SKM-1 treated with dmso at 0.1 percent for 144 hours (cell line): ENCODE measurements around the gene ALAS2.
A peak's percentile ranks its signal among the peaks of the same experiment; 100 is the strongest.
"Not testable (repeated sequence)": the region's sequence is repeated elsewhere in the genome, so short reads cannot be mapped to it uniquely, and the experiment has no call there.

Experiments
- DNase-seq: peaks from one replicate; lab custom pipeline; 2025; ENCODE audit not compliant: unreplicated experiment; lab: John Stamatoyannopoulos, UW

The ALAS2 gene

DNA sequence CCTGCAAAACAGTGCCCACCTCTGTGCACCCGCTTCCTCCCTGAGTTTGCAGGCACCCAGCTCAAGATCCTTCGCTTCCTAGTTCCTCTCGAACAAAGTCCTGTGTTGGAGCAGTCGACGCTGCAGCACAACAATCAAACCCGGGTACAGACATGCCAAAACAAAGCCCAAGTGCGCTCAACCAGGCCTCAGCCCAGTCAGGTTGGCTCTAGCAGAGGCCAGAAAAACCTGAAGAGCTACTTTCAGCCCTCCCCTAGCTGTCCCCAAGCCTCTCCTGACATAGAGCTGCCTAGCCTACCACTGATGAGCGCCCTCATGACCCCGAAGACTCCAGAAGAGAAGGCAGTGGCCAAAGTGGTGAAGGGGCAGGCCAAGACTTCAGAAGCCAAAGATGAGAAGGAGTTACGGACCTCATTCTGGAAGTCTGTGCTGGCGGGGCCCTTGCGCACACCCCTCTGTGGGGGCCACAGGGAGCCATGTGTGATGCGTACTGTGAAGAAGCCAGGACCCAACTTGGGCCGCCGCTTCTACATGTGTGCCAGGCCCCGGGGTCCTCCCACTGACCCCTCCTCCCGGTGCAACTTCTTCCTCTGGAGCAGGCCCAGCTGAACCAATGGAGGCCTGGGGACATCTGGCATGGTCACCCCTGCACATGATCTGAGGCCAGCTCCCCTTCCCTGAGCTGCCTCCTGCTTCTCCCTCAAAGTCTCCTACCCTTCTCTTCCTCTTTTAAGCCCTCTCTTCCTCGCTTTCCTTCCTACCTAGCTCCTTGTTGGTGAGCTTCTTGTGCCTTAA is 23.8 kb downstream of the ALAS2 start:
- no peak for DNase-seq

DNA sequence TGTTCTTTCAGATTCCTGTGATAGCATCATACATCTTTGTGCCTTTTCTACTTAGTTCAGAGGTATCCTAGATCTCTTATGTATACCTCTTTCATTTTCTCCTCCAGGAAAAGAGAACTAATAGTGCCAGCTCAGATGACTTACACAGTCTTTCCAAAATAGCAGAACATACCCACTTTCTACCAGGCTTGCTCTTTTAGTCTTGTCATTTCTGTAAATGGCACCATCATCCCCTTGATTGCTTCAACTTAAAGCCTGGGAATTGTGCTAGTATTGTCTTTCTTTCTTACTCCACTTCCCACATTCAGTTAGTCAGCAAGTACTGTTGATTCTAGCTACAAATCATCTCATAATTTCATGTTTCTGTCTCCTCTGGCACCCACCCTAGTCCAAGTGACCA is 25.5 kb downstream of the ALAS2 start:
- no peak for DNase-seq

DNA sequence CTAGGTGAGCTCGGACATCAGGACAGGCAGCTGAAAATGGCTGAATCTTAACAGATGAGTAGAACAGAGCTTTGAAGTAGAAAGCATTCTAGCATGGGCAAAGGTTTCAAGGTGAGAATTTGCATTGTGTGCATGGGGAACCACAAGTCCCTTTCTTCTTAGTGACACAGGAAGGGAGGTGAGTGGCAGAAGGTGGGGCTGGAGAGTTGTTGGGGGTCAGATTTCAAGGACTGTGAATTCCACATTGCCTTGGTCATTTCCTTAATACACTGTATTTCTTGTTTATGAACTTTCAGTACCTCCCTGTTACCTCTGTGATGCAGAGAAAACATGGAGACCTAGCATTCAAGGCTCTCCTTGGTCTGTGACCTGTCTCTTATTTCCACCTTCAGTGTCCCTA is 26.5 kb downstream of the ALAS2 start:
- no peak for DNase-seq

DNA sequence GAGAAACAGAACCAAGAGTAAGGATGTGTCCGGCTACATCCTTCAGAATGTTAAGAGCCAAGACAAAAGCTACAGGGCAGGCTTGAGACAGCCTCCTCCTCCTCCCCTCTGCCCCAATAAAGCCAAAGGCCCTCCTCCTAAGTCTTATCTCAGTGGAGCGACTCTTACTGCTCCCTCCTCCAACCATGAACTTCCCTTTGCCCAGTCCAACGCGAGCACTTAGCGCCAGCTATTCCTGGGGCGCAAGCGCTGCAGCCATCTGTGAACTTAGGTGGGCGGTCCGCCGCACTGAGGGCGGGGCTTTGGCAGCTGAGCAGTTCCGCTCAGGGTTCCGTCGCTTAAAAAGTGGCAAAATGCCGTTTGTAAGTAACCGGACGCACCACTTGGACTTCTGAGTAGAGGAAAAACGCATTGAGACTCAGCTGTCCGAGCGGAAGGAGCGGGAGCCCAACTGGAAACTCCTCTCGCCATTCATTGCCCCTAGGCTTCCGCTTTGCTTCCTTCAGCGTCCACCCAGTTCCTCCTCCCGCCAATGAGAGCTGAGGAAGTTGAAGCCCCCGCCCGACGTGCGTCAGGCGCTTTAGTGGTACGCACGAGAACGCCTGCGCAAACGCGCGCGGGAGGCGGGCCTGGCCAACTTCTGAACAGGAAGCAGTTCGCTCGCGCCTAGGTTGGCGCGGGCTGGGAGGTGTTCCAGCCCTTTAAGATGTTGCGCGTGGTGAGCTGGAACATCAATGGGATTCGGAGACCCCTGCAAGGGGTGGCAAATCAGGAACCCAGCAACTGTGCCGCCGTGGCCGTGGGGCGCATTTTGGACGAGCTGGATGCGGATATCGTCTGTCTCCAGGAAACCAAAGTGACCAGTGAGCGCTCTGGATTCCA is 30.8 kb downstream of the ALAS2 start, which contains the start of gene APEX2:
Gene APEX2, plus strand, starts transcription at position 647 of the 882 bp plus-strand sequence. Its CDS starts 60 bp downstream, at position 707.
- peak; percentile 79 for DNase-seq

DNA sequence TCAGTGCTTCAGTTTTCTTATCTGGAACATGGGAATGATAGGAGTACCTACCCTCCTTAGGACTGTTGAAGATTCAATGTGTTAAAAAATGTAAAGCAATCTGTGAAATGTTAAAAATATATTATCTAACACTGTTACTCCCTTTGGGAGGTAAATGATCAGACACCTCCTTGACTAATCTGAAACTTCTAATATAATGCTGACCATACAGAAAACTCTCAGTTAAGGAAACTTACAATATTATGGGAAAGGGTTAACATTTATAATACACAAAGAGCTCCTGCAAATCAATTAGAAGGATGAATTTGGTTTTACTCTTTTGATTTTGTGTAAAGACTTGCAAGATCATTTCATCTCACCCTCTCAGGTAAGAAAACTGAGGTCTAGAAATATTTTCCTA is 35.2 kb downstream of the ALAS2 start:
- no peak for DNase-seq

DNA sequence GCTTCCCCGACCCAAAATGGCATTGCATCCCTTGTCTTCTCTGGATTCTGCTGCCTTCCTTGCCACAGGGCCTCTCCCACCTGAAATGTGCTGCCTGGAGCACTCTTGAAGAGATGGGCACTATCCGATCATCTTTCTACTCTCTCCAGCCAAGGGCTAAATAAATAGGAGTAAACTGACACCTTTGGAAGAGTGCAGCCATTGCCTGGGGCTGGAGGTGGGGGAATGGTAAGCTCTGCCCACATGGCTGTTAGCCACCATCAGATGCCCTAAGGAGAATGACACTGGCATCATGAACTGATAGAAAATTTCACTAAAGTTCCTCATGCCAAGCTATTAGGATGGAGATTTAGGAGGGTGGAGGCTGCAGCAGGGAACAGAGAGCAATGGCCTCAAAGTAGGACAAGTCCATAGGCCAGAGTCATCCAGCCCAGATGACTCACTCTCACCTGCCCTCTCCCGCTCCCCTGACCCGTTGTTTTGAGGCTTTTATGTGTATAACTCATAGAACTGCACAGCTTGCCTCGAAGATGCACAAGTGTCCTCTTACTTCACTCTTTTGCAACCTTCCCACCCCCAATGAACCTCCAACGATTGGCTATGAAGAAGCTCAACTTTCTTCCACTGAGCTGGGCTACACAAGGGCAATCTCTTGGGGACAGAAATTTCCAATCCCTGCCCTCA is 36.0 kb downstream of the ALAS2 start:
- DNase-seq: peak; percentile 27

DNA sequence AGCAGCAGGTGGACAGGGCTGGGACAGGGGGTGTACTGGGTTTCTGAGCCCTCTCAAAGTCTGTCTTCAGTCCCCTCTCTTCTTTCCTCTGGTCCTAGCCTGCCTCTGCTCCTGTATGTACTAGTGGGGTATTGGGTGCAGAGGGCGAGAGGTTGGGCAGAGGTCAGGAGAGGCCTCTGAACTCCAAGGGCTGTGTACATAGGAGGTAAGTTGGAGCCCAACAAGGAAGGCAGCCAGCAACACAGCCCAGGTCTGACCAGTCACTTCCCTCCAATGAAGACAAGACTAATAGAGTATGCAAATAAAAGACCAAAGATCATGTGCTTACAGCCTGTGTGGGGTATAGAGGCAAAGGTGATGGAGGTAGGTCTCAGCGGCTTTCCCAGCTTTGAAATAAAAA is 36.7 kb downstream of the ALAS2 start, which contains the start of gene PFKFB1:
Gene PFKFB1, minus strand, starts transcription at position 90 of the 400 bp plus-strand sequence. CDS start 181 bp downstream, outside the sequence.
- no peak for DNase-seq

DNA sequence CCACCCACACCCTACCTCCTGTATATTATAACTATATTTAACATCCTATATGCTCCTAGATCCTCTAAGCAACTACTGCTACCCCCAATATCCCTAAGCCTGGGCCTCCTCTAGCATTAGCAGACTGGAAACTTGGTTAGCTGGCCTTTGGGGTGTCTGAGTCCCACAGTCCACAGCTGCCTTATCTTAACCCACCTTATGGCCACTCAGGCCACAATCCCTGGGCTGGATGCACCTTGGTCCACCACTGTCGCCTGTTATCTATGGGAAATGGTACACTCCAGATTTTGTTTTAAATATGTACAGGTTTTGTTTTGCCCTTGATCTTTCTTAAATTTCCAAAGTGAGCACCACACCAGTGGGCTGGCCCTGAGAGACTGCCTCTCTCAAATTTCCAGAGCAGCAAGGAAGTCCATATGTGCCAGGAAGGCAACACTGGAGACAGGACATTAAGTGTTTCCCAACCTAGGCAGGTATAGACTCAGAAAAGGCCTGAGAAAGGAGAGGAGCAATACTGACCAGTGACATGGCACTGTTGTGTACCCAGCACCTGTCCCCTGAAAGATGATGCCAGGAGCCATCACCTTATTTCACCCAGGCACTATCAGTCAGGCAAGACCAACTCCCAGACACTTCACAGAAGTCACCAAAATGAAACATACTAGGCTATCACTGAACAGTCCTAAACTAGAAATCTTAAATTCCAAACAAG is 37.7 kb downstream of the ALAS2 start:
- no peak for DNase-seq

DNA sequence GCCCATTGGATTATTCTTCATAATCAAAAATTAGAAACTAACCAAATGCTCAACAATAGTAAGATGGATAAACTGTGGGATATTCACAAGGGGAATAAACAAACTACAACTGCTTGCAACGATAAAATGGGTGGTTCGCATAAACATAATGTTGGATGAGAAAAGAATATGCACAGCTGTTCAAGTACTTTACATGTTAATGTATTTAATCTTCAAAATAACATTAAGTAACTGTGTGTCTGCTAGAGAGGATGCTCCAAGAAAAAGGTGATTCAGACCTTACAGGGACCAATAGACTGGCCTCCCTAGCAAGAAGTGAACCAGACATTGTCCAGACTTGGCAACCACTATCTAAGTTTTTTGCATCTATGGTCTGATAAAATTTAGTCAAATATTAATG is 39.1 kb downstream of the ALAS2 start:
- no peak for DNase-seq

DNA sequence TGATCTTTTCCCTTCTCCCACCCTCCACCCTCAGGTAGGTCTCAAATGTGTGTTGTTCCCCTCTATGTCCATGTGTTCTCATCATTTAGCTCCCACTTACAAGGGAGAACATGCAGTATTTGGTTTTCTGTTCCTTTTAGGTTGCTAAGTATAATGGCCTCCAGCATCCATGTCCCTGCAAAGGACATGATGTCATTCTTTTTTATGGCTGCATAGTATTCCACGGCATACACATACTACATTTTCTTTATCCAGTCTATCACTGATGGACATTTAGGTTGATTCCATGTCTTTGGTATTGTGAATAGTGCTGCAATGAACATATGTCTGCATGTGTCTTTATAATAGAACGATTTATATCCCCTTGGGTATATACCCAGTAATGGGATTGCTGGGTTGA is 47.5 kb downstream of the ALAS2 start:
- not testable (repeated sequence) for DNase-seq

DNA sequence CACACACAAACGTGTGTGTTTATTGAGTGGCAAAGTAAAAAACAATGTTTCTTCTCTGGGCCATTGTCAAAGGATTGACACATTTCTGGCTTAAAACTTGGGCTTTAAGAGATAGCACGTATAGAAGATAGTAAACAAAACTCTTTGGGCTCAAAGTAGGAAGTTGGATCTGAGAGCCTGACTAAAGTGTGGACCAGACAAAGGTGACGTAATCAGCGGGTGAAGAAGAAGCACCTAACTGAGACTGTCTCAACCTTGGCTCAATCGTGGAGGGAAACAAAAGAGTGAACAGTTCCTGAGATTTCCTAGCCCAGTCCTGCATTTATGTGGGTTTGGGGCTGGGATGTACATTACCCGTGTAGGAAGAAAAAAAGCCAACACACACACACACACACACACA is 50.4 kb downstream of the ALAS2 start:
- DNase-seq: no peak

DNA sequence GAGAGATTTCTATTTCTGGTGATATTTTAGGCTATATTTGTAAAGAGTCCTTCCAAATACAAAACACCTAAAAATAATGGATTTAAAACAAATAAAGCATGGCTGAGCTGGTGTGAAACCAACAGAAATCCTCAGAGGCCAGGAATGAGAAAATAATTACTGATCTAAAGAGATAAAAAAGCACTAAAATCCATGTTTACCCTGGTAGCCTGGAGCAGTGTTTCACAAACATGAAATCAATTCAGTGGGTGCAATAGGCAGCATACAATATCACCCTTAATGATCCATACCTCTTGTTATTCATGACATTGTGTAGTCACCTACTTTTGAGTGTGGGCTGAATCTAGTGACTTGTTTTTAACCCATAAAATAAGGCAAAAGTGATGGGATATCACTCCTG is 51.3 kb downstream of the ALAS2 start:
- DNase-seq: no peak

DNA sequence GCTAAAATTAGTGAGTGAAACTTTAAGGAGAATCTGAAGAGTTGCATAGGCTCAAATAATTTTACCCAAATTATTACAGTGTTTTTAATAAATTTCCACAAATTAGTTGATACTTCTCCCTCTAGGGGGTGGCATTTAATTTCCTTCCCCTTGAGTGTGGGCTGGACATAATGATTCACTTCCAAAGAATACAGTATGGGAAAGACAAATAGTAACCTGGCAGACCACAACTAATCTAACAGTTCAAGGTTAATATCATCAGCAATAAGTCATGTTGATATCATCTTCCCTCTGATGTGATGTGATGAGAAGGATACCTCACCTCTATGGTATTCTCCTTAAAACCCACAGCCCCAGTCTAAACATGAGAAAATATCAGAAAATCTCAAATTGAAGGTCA is 52.3 kb downstream of the ALAS2 start:
- no peak for DNase-seq

DNA sequence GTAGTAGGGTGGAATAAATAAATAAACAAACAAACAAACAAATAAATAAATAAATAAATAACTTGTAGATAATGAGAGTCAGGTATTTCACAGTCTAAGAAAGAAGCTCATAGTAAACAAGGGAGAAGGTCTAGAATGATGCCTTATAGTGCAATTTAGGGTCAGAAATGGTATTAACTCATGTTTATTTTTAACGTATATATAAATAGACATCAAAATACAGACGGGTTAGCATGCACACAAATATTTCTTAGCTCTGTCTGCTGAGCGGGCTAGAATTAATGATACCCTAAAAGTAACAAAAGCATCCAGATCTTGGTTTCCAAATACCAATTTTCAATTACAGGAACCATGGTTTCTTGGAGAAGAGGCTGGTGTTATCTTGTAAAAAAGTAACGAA is 53.4 kb downstream of the ALAS2 start:
- DNase-seq: no peak

DNA sequence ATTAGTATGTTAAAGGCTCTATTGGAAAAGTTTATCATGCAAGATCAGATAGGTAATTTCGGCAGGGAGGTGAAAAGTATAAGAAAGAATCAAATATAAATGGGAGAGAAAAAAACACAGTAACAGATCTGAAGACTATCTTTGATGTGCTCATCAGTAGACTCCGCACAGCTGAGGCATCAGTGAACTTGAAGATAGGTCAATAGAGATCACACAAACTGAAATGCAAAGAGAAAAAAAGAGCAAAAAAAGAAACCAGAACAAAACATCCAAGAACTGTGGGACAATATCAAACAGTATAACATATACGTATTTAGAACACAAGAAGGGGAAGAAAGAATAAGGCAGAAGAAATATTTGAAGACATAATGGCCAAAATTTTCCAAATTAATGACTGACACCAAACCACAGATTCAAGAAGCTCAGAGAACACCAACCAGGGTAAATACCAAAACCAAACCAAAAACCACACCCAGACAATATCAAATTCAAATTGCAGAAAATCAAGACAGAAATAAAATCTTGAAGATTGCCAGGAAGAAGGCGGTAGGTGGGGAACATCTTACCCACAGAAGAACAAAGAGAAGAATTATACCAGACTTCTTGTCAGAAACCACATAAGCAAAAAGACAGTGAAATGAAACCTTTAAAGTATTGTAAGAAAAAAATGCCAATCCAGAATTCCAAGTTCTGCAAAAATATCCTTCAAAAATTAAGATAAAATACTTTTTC is 65.8 kb downstream of the ALAS2 start:
- no peak for DNase-seq

DNA sequence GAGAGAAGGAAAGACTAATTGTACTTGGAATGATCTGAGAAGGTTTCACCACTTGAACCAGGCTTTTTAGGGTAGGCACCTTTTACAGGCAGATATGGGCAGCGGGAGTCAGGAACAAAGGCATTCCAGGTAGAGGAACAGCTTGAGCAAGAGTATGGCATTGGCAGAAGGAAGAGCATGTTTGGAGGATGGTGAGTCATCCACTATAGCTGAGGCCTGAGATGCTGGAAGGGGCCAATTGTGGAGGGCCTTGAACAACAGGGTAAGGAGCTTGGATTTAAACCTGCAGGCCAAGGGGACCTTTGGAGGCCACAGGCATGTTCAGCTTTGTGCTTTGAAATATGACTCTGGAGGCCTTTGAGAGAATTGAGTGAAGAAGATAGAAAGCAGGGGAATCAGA is 69.0 kb downstream of the ALAS2 start:
- no peak for DNase-seq
